MM.1S (cell line): ENCODE results near the gene GPR183.
A peak's percentile ranks its signal among the peaks of the same experiment; 100 is the strongest.

ENCODE experiments used
- DNase-seq: peaks from one replicate; pipeline ENCODE4 v3.0.0-alpha.2; 2015
- H2AFZ ChIP-seq: fragments of 300-600 bp; sonication (generic); 2 replicates; pipeline ENCODE4 v1.6.0; 2016; ENCODE audit warnings: antibody characterized with exemption, low read length
- H3F3A ChIP-seq: fragments of 300-600 bp; sonication (generic); 2 replicates; pipeline ENCODE4 v1.6.1; 2016; ENCODE audit warnings: mild to moderate bottlenecking, antibody characterized with exemption, low read length, moderate library complexity, mixed read lengths; ENCODE audit not compliant: insufficient read depth
- H3K27ac ChIP-seq: fragments of 300-600 bp; sonication (generic); 2 replicates; pipeline ENCODE4 v1.5.1; 2016; ENCODE audit warnings: mild to moderate bottlenecking, low read length
- H3K27me3 ChIP-seq: fragments of 300-600 bp; sonication (generic); replicated peaks from 2 replicates; pipeline ENCODE4 v1.6.0; 2016; ENCODE audit warnings: low read length; ENCODE audit not compliant: insufficient read depth
- H3K36me3 ChIP-seq: fragments of 300-600 bp; sonication (generic); replicated peaks from 2 replicates; pipeline ENCODE4 v1.6.1; 2016; ENCODE audit warnings: mild to moderate bottlenecking, low read length, mixed read lengths; ENCODE audit not compliant: insufficient read depth
- H3K4me1 ChIP-seq: fragments of 300-600 bp; sonication (generic); 2 replicates; pipeline ENCODE4 v1.6.1; 2016; ENCODE audit warnings: low read length, mixed read lengths
- H3K4me2 ChIP-seq: fragments of 300-600 bp; sonication (generic); 2 replicates; pipeline ENCODE4 v1.6.0; 2016; ENCODE audit warnings: low read depth, low read length
- H3K4me3 ChIP-seq: fragments of 300-600 bp; sonication (generic); 2 replicates; pipeline ENCODE4 v1.5.1; 2016; ENCODE audit warnings: low read length, mixed read lengths
- H3K79me2 ChIP-seq: fragments of 300-600 bp; sonication (generic); 2 replicates; pipeline ENCODE4 v1.6.1; 2016; ENCODE audit warnings: mixed run types, low read length, mixed read lengths
- H3K9ac ChIP-seq: fragments of 300-600 bp; sonication (generic); 2 replicates; pipeline ENCODE4 v1.6.1; 2016; ENCODE audit warnings: low read length, mixed read lengths
- H3K9me2 ChIP-seq: fragments of 300-600 bp; sonication (generic); replicated peaks from 2 replicates; pipeline ENCODE4 v1.6.1; 2016; ENCODE audit warnings: mild to moderate bottlenecking, low read length, mixed read lengths; ENCODE audit not compliant: insufficient read depth
- H3K9me3 ChIP-seq: fragments of 300-600 bp; sonication (generic); replicated peaks from 2 replicates; pipeline ENCODE4 v1.6.1; 2016; ENCODE audit warnings: mild to moderate bottlenecking, low read length, mixed read lengths; ENCODE audit not compliant: insufficient read depth
- H4K20me1 ChIP-seq: fragments of 300-600 bp; sonication (generic); 2 replicates; pipeline ENCODE4 v1.6.1; 2016; ENCODE audit warnings: mild to moderate bottlenecking, low read length, moderate library complexity, mixed read lengths; ENCODE audit not compliant: insufficient read depth
- CTCF ChIP-seq: fragments of 300-600 bp; sonication (generic); IDR thresholded peaks from 2 replicates; pipeline ENCODE4 v1.5.1; 2016; ENCODE audit warnings: antibody characterized with exemption, low read length, mixed read lengths
- EZH2 ChIP-seq: fragments of 300-600 bp; sonication (generic); optimal IDR thresholded peaks from 2 replicates; pipeline ENCODE3; 2017; ENCODE audit warnings: low read depth, mild to moderate bottlenecking, antibody characterized with exemption, low read length, mixed read lengths
- EZH2phosphoT487 ChIP-seq: fragments of 300-600 bp; sonication (generic); IDR thresholded peaks from 2 replicates; pipeline ENCODE4 v1.6.1; 2018; ENCODE audit warnings: antibody characterized with exemption, low read length

The GPR183 gene

GRCh38 chr13:99335087-99335486, 27.9 kb upstream of the GPR183 start:
- Histone ChIP-seq H3K9me2 (no peaks in the 10 kb centered on the region), H3K36me3 (no peaks in the 10 kb centered on the region), H3F3A (peaks cover 7% of the 10 kb centered on the region; the same call in 1 of the 2 replicates), H4K20me1 (no peaks in the 10 kb centered on the region), H3K4me1 (peaks cover 24% of the 10 kb centered on the region), H3K9ac (no peak overlapping the region), H3K27ac (no peak overlapping the region), H3K27me3 (no peaks in the 10 kb centered on the region), H2AFZ (no peak overlapping the region), H3K79me2 (no peaks in the 10 kb centered on the region), H3K4me3 (no peak overlapping the region), H3K4me2 (no peak overlapping the region), H3K9me3 (no peaks in the 10 kb centered on the region)
- DNase-seq: no peak
- TF ChIP-seq EZH2phosphoT487 (no peak), EZH2 (no peak), CTCF (no peak)

- no peaks in the 10 kb centered on the region for H3K79me2 ChIP-seq
- peaks cover 7% of the 10 kb centered on the region; the same call in 1 of the 2 replicates for H3F3A ChIP-seq
- H2AFZ ChIP-seq: no peak overlapping the region
- no peak overlapping the region for H3K27ac ChIP-seq
- no peak overlapping the region for H3K4me2 ChIP-seq
- TF ChIP-seq EZH2 (no peak), CTCF (no peak), EZH2phosphoT487 (no peak)
- H3K4me3 ChIP-seq: no peak overlapping the region
- H3K9me3 ChIP-seq: no peaks in the 10 kb centered on the region
- H3K9ac ChIP-seq: no peak overlapping the region
- no peak for DNase-seq
- H4K20me1 ChIP-seq: no peaks in the 10 kb centered on the region
- H3K27me3 ChIP-seq: peaks cover 4% of the 10 kb centered on the region; the same call in 1 of the 2 replicates
- H3K4me1 ChIP-seq: peaks cover 24% of the 10 kb centered on the region
- no peaks in the 10 kb centered on the region for H3K9me2 ChIP-seq
- H3K36me3 ChIP-seq: no peaks in the 10 kb centered on the region
These were observed 27.0 kb upstream of the GPR183 start for GRCh38 chr13:99334221-99334620.

GRCh38 chr13:99332456-99332855, 25.3 kb upstream of the GPR183 start:
- Histone ChIP-seq H3F3A (peaks cover 7% of the 10 kb centered on the region; the same call in 1 of the 2 replicates), H3K4me1 (peaks cover 16% of the 10 kb centered on the region), H3K9me3 (no peaks in the 10 kb centered on the region), H3K9ac (no peak overlapping the region), H3K79me2 (no peaks in the 10 kb centered on the region), H3K9me2 (no peaks in the 10 kb centered on the region), H3K4me3 (no peak overlapping the region), H4K20me1 (no peaks in the 10 kb centered on the region), H2AFZ (no peak overlapping the region), H3K27ac (no peak overlapping the region; the same call in 1 of the 2 replicates), H3K27me3 (peaks cover 10% of the 10 kb centered on the region; the same call in 1 of the 2 replicates), H3K4me2 (peak overlapping the region; percentile 39), H3K36me3 (no peaks in the 10 kb centered on the region; the same call in 1 of the 2 replicates)
- DNase-seq: no peak
- no peak for TF ChIP-seq EZH2
- TF ChIP-seq CTCF: no peak
